Endothelial cell of umbilical vein (primary cell): ENCODE measurements around the gene PCED1B. TPM values are rescaled to one million over a fixed set of nuclear protein-coding genes. Genes with fewer than 3 reads are reported as not detected.

Source experiments
- BruUV-seq: library from RNA; stranded (reverse); fragments of 400-500 nt; replicated peaks from 2 replicates; lab custom pipeline; 2021; lab: Mats Ljungman, UMichigan
- CTCF ChIA-PET: fragments of 300-600, 350-600 bp; sonication (Branson Sonifier 250); formaldehyde crosslinking; loops from one replicate; lab custom pipeline; 2021; ENCODE audit warnings: antibody characterized with exemption, inconsistent platforms; lab: Charles Lee
- POLR2A ChIA-PET: fragments of 300-600, 350-600 bp; sonication (Branson Sonifier 250); formaldehyde crosslinking; loops from one replicate; lab custom pipeline; 2021; ENCODE audit warnings: antibody characterized with exemption, inconsistent platforms; lab: Charles Lee
- DNase-seq: peaks from one replicate; pipeline ENCODE4 v3.0.0-alpha.2; 2011; ENCODE audit warnings: low read depth, low spot score
- FAIRE-seq: peaks from 2 replicates; lab custom pipeline; 2011; peaks lifted over from hg19 to GRCh38; lab: Jason Lieb, UNC
- H2AFZ ChIP-seq: 2 replicates; pipeline ENCODE4 v1.6.0; 2012; ENCODE audit warnings: low read depth, low read length, control low read depth, inconsistent platforms
- H3K27ac ChIP-seq: 2 replicates; pipeline ENCODE4 v1.5.1; 2011; ENCODE audit warnings: low read depth, mild to moderate bottlenecking, control low read depth, low read length, moderate library complexity; ENCODE audit not compliant: insufficient read depth
- H3K27me3 ChIP-seq, 2 experiments: 2 replicates each; pipeline versions ENCODE4 v1.6.0 to v1.6.1; 2011; ENCODE audit warnings: low read length in 2 of 2, mixed read lengths in 1 of 2; ENCODE audit not compliant: control insufficient read depth in 2 of 2, insufficient read depth in 2 of 2
- H3K36me3 ChIP-seq, 2 experiments: 2 replicates in 1 of 2; 3 replicates in 1 of 2; pipeline ENCODE4 v1.5.1; 2011; ENCODE audit warnings: low read length in 2 of 2, mild to moderate bottlenecking in 1 of 2, moderate library complexity in 1 of 2; ENCODE audit not compliant: control insufficient read depth in 2 of 2, insufficient read depth in 2 of 2; ENCODE audit errors: extremely low read depth in 1 of 2
- H3K4me1 ChIP-seq: 3 replicates; pipeline ENCODE4 v1.5.1; 2011; ENCODE audit warnings: mild to moderate bottlenecking, low read length; ENCODE audit not compliant: control insufficient read depth, insufficient read depth; ENCODE audit errors: extremely low read depth
- H3K4me2 ChIP-seq: 2 replicates; pipeline ENCODE4 v1.6.1; 2011; ENCODE audit warnings: low read length, control low read depth, mixed read lengths; ENCODE audit not compliant: insufficient read depth
- H3K4me3 ChIP-seq, 3 experiments: fragments of 200-600 bp in 1 of 3; sonication (generic), shearing (Covaris generic) in 1 of 3; replicated peaks in 1 of 3; 2 replicates each; pipeline ENCODE4 v1.5.1; 2011 to 2016; ENCODE audit warnings: control low read depth in 3 of 3, low read length in 3 of 3, mild to moderate bottlenecking in 2 of 3, inconsistent platforms in 1 of 3, low read depth in 1 of 3, moderate library complexity in 1 of 3; ENCODE audit not compliant: insufficient read depth in 1 of 3
- H3K79me2 ChIP-seq: 2 replicates; pipeline ENCODE4 v1.6.0; 2012; ENCODE audit warnings: low read length, inconsistent platforms; ENCODE audit not compliant: control insufficient read depth, insufficient read depth
- H3K9ac ChIP-seq: replicated peaks from 2 replicates; pipeline ENCODE3; 2011; ENCODE audit warnings: low read length, control low read depth; ENCODE audit not compliant: insufficient read depth; ENCODE audit errors: extremely low read depth
- H3K9me1 ChIP-seq: replicated peaks from 3 replicates; pipeline ENCODE4 v1.6.0; 2011; ENCODE audit warnings: mild to moderate bottlenecking, low read length; ENCODE audit not compliant: control insufficient read depth, insufficient read depth; ENCODE audit errors: extremely low read depth
- H3K9me3 ChIP-seq: replicated peaks from 2 replicates; pipeline ENCODE4 v1.5.1; 2012; ENCODE audit warnings: low read length, inconsistent platforms; ENCODE audit not compliant: control insufficient read depth, insufficient read depth
- H4K20me1 ChIP-seq: replicated peaks from 2 replicates; pipeline ENCODE3; 2011; ENCODE audit warnings: mild to moderate bottlenecking, low read length; ENCODE audit not compliant: control insufficient read depth, insufficient read depth; ENCODE audit errors: extremely low read depth
- EZH2 ChIP-seq: IDR thresholded peaks from 2 replicates; pipeline ENCODE4 v1.6.1; 2012; ENCODE audit warnings: borderline replicate concordance, low read depth, mild to moderate bottlenecking, moderate library complexity, low read length, inconsistent platforms; ENCODE audit not compliant: severe bottlenecking
- FOS ChIP-seq: IDR thresholded peaks from 2 replicates; pipeline ENCODE4 v1.6.1; 2011; ENCODE audit warnings: mild to moderate bottlenecking, low read length, moderate library complexity, borderline replicate concordance; ENCODE audit not compliant: insufficient read depth
- GATA2 ChIP-seq: IDR thresholded peaks from 2 replicates; pipeline ENCODE4 v1.7.0; 2011; ENCODE audit warnings: low read depth, mild to moderate bottlenecking, moderate library complexity, mixed read lengths, low read length; ENCODE audit not compliant: insufficient read length, insufficient read depth
- JUN ChIP-seq: IDR thresholded peaks from 2 replicates; pipeline ENCODE4 v1.6.1; 2011; ENCODE audit warnings: borderline replicate concordance, low read depth; ENCODE audit not compliant: insufficient read length, insufficient read depth
- MYC ChIP-seq: IDR thresholded peaks from one replicate; pipeline ENCODE4 v1.6.1; 2011; ENCODE audit warnings: mild to moderate bottlenecking, low read depth, low read length
- POLR2A ChIP-seq: IDR thresholded peaks from 2 replicates; pipeline ENCODE4 v1.6.1; 2012; ENCODE audit warnings: low read depth, mild to moderate bottlenecking, control low read depth, low read length
- POLR2AphosphoS5 ChIP-seq: IDR thresholded peaks from 2 replicates; pipeline ENCODE4 v1.6.1; 2012; ENCODE audit warnings: low read depth, mild to moderate bottlenecking, control low read depth, low read length, moderate library complexity; ENCODE audit not compliant: insufficient read depth
- dilution Hi-C: fragments of 300-500 bp; cut with MboI; formaldehyde crosslinking; loops from one replicate; pipeline ENCODE4 v1.15.0; 2019; ENCODE audit warnings: low sequenced_read_pairs; ENCODE audit not compliant: extremely low pct_ligation_motif_present
- intact Hi-C: fragments of 100-400 bp; cut with micrococcal nuclease; formaldehyde crosslinking; loops from one replicate; pipeline ENCODE4 v1.10.0; 2022
- polyA plus RNA-seq, 4 experiments: library from polyadenylated mRNA; depleted of rRNA in 3 of 4; stranded (reverse) in 3 of 4; unstranded in 1 of 4; fragments of >200 nt; gene quantifications; 2 replicates each; pipeline versions ENCODE4 v1.2.1 to v1.2.3, GENCODE V29; 2011 to 2012; ENCODE audit warnings: missing spikeins in 1 of 4
- total RNA-seq: library from RNA; stranded (reverse); gene quantifications from 2 replicates; pipeline ENCODE4 v1.2.3, GENCODE V29; 2021
- TF ChIP-seq, protein P1 (sequence below), 2 donors: IDR thresholded peaks; 1 replicate in 1 of 2; 2 replicates in 1 of 2; pipeline ENCODE4 v1.5.1; 2011; ENCODE audit warnings: low read length in 2 of 2, mild to moderate bottlenecking in 2 of 2, moderate library complexity in 2 of 2, control low read depth in 1 of 2, inconsistent platforms in 1 of 2, low read depth in 1 of 2; ENCODE audit not compliant: insufficient read depth in 1 of 2; ENCODE audit errors: extremely low read depth in 1 of 2
- TF ChIP-seq, protein P2 (sequence below): IDR thresholded peaks from 2 replicates; pipeline ENCODE4 v1.6.1; 2011; ENCODE audit not compliant: insufficient read depth, insufficient read length

PCED1B gene
- total and polyA plus RNA-seq, 2 donors (not counting 3 experiments of a cell fraction or from before 2014, with no cell fraction given): 1.7 to 2.6 TPM

DNA sequence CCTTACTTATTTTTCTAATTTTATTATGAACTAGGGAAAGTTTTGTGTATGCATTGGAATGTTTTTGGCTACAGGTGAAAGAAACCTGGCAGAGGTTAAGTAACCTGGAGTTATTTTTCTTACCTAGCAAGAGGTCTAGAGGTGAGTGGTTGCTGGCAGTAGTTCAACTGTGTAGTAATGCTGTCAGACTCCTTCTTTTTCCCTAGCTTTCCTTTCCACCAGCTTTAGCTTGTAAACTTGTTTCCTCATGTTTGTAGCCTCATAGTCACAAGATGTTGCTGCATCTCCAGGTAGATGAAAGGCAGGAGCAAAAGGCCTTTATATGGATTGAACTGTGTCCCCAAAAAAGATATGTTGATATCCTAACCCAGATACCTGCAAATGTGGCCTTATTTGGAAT, 105.4 kb downstream of the PCED1B start:
- Histone ChIP-seq H3K4me3 (no peak overlapping the region), H3K9me3 (no peaks in the 10 kb centered on the region), H3K4me2 (no peak overlapping the region), H3K36me3 (no peaks in the 10 kb centered on the region), H2AFZ (no peak overlapping the region), H3K9me1 (no peaks in the 10 kb centered on the region), H3K27me3 (no peaks in the 10 kb centered on the region), H3K9ac (no peak overlapping the region), H3K27ac (no peak overlapping the region), H3K4me1 (peaks cover 12% of the 10 kb centered on the region), H4K20me1 (no peaks in the 10 kb centered on the region), H3K79me2 (no peaks in the 10 kb centered on the region)
- no TSS peak for BruUV-seq
- FAIRE-seq: no peak
- TF ChIP-seq, protein P1, sequence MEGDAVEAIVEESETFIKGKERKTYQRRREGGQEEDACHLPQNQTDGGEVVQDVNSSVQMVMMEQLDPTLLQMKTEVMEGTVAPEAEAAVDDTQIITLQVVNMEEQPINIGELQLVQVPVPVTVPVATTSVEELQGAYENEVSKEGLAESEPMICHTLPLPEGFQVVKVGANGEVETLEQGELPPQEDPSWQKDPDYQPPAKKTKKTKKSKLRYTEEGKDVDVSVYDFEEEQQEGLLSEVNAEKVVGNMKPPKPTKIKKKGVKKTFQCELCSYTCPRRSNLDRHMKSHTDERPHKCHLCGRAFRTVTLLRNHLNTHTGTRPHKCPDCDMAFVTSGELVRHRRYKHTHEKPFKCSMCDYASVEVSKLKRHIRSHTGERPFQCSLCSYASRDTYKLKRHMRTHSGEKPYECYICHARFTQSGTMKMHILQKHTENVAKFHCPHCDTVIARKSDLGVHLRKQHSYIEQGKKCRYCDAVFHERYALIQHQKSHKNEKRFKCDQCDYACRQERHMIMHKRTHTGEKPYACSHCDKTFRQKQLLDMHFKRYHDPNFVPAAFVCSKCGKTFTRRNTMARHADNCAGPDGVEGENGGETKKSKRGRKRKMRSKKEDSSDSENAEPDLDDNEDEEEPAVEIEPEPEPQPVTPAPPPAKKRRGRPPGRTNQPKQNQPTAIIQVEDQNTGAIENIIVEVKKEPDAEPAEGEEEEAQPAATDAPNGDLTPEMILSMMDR (IDR thresholded peaks at IDR 0.05; ENCODE audit: extremely low read depth in 1 of 2, insufficient read depth in 1 of 2, low read depth in 1 of 2, low read length in 2 of 2): no peak
- no peak for TF ChIP-seq EZH2
- CTCF ChIA-PET: no interaction called here
- no peak for DNase-seq
- dilution Hi-C loops (no loop called here), intact Hi-C loops (no loop called here)
- POLR2A ChIA-PET: no interaction called here

DNA sequence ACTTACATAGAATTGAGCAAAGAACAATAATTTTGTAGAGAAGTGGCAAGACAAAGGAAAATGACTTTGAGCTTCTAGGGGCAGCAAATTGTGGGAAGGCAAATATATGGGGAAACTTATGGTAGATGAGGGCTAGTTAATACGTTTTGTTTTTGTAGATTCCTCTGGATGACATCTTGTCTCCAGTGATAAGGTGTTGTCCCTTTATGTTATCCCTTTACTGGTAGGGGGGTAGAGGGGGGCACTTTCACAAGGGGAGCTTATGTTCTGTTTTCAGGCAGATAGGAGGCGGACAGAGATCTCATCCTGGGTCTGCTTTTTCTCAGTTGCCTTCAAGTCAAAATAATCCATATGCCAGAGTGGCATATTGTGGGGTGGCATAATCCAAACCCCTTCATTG, 106.8 kb downstream of the PCED1B start:
- no peak for DNase-seq
- H3K27me3 ChIP-seq: no peaks in the 10 kb centered on the region
- H4K20me1 ChIP-seq: no peaks in the 10 kb centered on the region
- H3K9ac ChIP-seq: no peak overlapping the region
- intact Hi-C loops (no loop called here), dilution Hi-C loops (no loop called here)
- FAIRE-seq: no peak
- H3K9me1 ChIP-seq: no peaks in the 10 kb centered on the region
- H3K4me1 ChIP-seq: peaks cover 12% of the 10 kb centered on the region
- BruUV-seq: no TSS peak
- H2AFZ ChIP-seq: no peak overlapping the region
- H3K36me3 ChIP-seq: no peaks in the 10 kb centered on the region
- TF ChIP-seq JUN: no peak
- TF ChIP-seq, protein P1 (IDR thresholded peaks at IDR 0.05; ENCODE audit: extremely low read depth in 1 of 2, insufficient read depth in 1 of 2, low read depth in 1 of 2, low read length in 2 of 2): no peak
- no peak for TF ChIP-seq MYC
- TF ChIP-seq POLR2A: no peak
- TF ChIP-seq EZH2: no peak
- no peak for TF ChIP-seq FOS
- no peak for TF ChIP-seq POLR2AphosphoS5
- TF ChIP-seq, protein P2, sequence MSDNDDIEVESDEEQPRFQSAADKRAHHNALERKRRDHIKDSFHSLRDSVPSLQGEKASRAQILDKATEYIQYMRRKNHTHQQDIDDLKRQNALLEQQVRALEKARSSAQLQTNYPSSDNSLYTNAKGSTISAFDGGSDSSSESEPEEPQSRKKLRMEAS: no peak
- TF ChIP-seq GATA2: no peak
- ChIA-PET CTCF (interaction anchor here (1.0 kb wide), 1 partner anchor 107 kb away, joined by 3 read pairs; the partner anchor contains the start of genes AMIGO2 and PCED1B), POLR2A (no interaction called here)
- H3K9me3 ChIP-seq: no peaks in the 10 kb centered on the region
- H3K4me3 ChIP-seq: no peak overlapping the region
- no peak overlapping the region for H3K4me2 ChIP-seq
- H3K79me2 ChIP-seq: no peaks in the 10 kb centered on the region
- no peak overlapping the region for H3K27ac ChIP-seq
